Activated CD4-positive, alpha-beta T cell treated with anti-CD3 and anti-CD28 coated beads, Interleukin-2, amount 50 U/mL, for 16 hours (primary cell): ENCODE measurements around the gene SVIL.
"Not testable (repeated sequence)": the region's sequence is repeated elsewhere in the genome, so short reads cannot be mapped to it uniquely, and the experiment has no call there.

Source experiments
- DNase-seq: peaks from one replicate; pipeline ENCODE4 v3.0.0-alpha.2; 2020

Gene SVIL

DNA sequence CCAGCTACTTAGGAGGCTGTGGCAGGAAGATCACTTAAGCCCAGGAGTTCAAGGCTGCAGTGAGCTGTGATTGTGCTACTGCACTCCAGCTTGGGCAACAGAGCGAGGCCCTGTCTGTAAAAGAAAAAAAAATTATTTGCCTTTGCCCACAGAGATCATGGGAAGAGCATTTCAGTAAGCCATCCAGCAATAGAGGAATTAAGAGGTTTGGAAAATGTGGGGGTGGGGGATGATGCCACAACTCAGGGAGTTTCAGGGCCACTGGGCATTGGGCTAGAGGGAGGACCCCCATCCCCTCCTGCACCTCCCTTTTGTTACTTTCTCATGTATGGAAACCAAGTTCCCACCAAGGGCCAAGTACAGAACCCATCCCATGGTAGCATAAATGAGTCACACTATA, 38.4 kb downstream of the SVIL start:
- DNase-seq, result no peak

DNA sequence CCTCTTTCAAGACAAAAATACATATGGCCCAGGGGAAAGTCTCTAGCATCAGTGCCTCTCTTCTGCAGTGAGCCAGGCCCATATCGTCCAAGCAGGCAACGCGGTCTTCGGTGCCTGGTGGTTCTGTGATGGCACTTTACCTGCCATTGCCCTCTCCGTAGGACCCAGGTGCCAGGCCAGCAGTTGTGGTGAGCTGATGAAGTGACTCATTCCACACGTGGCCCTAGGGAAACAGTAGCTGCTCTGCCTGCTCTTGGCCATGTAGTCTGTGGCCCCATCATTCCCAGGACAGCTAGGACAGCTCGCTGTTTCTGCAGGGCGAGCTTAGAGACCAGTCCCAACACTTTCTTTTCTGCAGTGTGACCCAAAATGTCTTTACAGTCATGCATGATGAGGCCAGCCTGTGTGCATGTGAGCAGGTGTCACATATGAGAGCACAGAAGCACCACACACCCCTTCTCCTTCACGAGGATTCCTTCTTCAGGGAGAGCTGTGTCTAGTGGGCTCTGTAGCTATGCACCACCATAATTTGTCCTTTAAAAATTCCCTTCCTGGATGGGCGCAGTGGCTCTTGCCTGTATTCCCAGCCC, 39.0 kb downstream of the SVIL start:
- no peak for DNase-seq

DNA sequence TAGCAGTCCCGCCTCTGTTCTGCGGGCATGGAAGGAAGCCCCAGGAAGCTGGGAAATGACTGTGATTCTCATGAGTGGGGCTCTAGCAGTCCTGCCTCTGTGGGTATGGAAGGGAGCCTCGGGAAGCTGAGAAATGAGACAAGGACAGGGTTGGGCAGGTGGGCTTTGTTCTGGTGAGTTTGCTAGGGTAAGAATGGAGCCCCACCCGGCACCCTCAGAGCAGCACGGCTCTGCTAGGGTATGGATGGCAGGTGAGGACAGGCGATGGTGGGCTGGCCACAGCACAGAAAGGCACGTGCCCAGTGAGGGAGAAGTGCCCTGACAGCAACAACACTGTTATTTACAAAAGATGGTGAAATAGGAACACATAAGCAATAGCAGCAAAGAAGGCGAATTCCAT, 39.6 kb downstream of the SVIL start:
- no peak for DNase-seq

- DNase-seq, result no peak
Measured at GRCh38 chr10:29591651-29591968, 43.2 kb downstream of the SVIL start.

- no peak for DNase-seq
Measured at GRCh38 chr10:29590915-29591650, 43.7 kb downstream of the SVIL start.

GRCh38 chr10:29588629-29589421, 45.9 kb downstream of the SVIL start:
- DNase-seq, result no peak

DNA sequence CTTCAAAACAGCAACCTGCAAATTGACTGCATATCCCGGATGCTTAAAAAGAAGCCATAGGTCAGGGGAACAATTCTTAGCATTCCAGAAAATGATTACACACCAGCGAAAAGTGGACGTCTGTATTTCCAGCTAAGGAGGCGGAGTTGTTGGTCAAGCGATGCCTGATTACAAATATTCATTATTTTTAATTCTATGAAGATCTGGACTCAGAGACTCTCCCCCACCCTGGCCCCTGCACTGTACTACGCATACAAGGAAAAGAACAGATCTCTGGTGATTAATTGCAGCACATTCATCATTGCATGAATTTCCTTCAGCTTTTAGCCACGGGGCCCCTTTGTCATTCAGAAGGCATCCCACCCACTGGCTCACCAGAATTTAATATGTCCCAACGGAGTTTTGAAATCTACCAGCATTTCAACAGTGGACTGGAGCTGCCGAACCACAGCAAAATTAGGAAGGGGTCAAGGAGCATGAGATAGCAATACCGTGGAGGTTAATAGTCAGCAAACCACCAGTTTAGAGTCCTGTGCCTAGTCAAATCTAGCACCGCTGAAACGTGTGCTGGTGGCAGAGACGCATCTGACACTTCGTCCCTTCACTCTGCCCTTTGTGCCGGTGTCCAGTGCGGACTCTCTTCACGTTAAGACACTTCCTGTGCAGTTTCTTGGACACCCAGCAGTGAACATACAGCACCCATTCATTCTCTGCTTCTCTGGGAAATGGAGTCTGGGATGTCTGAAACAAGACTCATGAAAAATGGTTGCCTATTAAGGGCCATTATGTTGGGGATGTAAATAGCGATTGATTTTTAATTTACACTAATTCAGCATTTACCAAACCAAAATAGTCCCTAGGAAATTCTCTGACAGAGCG, 46.8 kb downstream of the SVIL start:
- not testable (repeated sequence) for DNase-seq

GRCh38 chr10:29587102-29587749, 47.5 kb downstream of the SVIL start:
- not testable (repeated sequence) for DNase-seq

GRCh38 chr10:29586509-29586908, 48.3 kb downstream of the SVIL start:
- DNase-seq, result no peak

DNA sequence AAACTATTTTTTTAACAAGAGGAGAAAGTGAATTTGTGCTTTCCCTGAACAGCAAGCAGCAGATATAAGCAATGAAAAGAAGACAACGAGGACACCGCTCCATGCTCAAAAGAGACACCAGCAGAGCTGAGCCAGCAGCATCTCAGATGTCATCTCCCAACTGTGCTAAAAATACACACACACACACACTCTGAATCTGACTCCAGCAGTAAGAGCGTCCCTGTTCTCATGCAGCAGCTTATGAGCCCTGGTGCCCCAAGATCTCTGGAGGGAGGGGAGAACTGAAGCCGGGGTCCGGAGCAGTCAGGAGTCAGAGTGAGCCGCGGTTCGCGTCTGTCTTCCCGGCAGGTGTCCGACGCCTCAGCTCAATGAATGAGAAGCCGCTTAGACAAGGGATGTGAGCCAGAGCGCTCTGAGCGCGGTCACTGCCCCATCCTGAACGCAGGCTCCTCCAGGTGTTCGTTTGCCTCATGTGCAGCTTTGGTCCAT, 49.2 kb downstream of the SVIL start:
- no peak for DNase-seq

DNA sequence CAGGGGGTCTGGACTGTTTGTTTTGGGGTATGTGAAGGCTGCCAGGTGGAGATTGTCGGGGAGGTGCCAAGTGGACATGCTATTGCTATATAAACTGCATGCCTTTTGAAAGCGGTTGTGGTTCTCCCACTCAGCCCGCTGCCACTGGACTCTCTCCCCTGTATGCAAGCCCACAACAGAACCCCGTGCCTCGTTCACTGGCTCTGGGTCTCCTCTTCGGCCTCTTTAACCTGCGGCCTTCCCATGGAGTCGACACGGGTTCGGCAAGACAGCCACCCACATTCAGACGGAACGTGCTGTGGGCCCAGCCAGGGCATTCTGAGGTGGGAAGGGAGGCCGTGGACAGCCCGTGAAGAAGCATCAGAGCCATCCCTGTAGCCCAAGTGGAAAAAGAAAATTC, 50.3 kb downstream of the SVIL start:
- no peak for DNase-seq

GRCh38 chr10:29583674-29584073, 51.1 kb downstream of the SVIL start:
- no peak for DNase-seq

DNA sequence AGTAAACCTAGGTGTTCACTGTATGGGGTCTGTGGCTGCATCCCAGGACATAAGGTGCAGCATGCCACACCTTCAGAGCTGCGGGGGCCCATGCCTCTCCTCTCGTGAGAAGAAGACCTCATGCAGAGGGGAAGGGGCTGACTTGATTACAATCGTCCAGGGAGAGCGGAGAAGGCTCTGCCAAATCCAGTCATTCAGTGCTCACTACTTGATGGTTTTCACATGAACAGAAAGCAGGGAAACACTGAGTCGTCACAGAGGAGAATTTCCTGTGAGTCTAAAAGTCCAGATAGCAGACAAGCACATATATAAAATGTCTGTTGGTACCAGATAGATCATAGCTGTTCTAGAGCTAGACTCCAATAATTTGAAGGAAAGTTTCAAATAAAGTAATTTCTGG, 52.0 kb downstream of the SVIL start:
- DNase-seq, result not testable (repeated sequence)

GRCh38 chr10:29579455-29579970, 55.3 kb downstream of the SVIL start:
- DNase-seq, result no peak

DNA sequence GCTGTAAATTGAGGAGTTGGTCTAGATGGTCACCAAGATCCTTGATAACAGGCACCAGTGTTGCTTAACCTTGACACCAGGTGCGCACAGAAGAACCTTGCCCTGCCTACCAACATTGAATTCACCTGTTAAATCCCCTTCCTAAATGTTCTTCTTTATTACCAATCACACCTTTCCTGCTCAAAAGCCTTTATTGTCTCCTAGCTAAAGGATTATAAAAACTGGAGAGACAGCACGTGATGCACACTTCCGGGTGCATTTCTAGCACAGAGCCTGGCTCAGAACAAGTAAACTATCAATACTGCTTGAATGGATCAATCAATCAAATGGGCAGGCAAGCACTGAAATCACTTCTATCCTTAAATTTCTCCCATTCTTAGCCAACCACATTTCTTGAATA, 56.3 kb downstream of the SVIL start:
- no peak for DNase-seq

DNA sequence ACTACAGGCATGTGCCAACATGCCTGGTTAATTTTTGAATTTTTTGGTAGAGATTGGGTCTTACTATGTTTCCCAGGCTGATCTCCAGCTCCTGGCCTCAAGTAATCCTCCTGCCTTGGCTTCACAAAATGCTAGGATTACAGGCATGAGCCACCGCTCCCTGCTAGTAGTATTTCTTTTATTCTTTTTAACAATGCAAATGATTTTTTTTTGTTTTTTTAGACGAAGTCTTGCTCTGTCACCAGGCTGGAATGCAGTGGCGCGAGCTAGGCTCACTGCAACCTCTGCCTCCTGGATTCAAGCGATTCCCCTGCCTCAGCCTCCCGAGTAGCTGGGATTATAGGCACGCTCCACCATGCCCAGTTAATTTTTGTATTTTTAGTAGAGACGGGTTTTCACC, 58.1 kb downstream of the SVIL start:
- no peak for DNase-seq

GRCh38 chr10:29575098-29575455, 59.7 kb downstream of the SVIL start:
- DNase-seq, result no peak

DNA sequence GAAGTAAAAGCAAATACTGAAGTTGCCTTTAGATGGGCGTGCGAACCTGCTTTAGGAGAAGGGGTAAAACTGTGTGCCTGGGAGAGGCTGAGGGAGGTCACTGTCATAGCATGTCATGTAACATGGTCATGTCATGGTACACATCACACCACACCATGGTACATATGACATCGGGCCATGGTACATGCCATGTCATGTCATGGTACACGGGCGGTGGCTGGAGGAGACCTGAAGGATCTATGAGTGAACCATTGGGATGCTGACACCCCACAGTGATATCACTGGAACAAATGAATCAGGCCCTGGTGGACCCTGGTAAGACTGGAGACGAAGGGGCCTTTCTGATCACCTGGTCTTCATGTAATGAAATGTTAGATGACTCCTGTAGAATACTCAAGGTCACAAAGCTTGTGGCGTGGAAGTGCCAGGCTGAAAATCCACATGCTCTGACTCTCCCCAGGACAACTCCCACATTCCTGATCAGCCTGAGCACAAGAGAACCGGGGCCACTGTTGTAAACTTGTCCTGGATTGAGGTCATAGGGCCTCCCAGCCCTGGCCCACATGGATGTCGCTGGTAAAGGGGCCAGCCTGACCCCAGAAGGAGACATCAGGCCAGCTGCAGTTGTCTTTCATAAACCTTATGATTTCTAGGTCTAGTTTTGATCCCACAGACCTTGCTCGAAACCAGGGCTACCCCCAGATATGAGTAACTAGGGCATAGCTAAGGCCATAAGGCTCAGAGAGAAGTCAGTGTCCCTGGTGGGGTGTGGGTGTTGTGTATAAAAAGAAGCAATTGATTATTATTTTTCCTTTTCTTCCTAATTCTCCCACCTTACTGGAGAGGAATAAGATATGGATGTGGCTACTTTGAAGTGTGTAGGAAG, 60.3 kb downstream of the SVIL start:
- DNase-seq, result not testable (repeated sequence)

GRCh38 chr10:29570248-29570647, 64.5 kb downstream of the SVIL start:
- DNase-seq, result not testable (repeated sequence)

DNA sequence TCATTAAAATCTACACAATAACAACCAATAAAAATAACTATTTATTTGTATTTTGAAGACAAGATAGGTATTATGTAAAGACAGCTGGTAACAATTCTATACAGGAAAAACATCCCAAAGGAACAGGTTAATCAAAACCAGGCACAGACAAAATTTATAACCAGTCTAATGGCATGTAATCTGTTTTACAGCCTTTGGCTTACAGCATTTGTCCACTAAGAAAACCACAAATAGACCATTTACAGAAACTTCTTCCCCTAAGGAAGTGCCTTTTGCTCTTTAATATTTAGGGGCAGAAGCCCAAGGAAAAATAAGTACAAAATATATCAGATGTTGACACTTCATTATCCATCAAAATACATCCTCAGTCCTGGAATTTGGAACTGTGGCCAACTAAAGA, 65.0 kb downstream of the SVIL start:
- no peak for DNase-seq

GRCh38 chr10:29567003-29567402, 67.8 kb downstream of the SVIL start:
- no peak for DNase-seq
